ENCODE results near the gene MTRF1L.
A peak's percentile ranks its signal among the peaks of the same experiment; 100 is the strongest.

MTRF1L gene

DNA sequence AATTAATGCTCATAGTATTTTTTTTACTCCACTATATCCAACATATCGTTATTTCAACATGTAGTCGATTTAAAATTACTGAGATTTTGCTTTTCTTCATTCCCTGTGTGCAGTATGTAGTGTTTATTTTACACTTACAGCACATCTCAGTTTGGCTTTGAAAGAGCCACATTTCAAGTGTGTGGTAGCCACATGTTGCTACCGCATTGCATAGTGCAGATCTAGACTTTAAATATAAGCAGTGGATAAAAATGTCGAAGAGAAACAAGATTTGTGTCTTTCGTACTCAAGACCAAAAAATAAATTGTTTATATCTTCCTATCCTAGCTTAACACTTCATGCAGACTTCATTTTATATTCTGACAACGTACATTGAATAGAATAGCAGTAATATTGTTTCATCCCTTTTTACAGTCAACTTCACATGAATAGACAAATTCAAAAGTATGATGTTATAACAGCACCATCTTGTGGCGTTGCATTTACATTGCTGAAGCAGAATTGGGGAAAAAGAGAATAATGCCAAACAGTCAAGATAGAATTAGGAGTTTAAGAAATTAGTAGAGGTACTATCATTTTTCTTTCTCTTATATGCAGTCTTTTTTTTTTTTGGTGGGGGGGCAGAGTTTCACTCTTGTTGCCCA is 49.5 kb downstream of the MTRF1L start:
- no peak overlapping the region for H3K4me2 ChIP-seq (ENCODE audit: low read depth, low read length, poor library complexity, severe bottlenecking)

DNA sequence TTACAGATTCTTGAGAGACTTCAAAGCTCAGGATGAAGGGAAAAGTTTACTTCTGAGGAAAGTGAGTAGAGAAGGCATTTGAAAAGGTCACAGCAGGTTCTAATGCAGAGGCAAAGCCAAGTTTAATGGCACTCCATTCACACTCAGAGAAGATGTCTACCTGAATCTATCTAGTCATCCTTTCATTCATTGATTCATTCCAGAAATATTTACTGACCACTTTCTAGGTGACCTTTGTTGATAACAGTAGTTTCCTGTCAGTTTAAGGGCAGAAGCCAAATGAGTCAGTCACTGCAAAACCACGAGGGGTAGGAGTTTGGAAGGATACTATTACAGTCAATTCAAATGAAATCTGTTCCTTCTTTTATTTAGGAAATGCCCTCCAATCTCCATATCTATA is 50.5 kb downstream of the MTRF1L start:
- H3K9ac ChIP-seq (ENCODE audit: low read length), result no peak overlapping the region
- no peaks in the 10 kb centered on the region for H3K79me2 ChIP-seq (ENCODE audit: insufficient read depth, low read length)
- H3K36me3 ChIP-seq (ENCODE audit: low read length), result no peaks in the 10 kb centered on the region
- no peaks in the 10 kb centered on the region for H3F3A ChIP-seq (ENCODE audit: insufficient read depth)
- H3K9me2 ChIP-seq (replicated peaks; ENCODE audit: insufficient read depth, low read length), result no peaks in the 10 kb centered on the region
- no peak overlapping the region for H3K4me2 ChIP-seq (ENCODE audit: low read depth, low read length, poor library complexity, severe bottlenecking)
- no peak overlapping the region for H3K27ac ChIP-seq (ENCODE audit: low read depth, low read length)
- H3K9me3 ChIP-seq (ENCODE audit: insufficient read depth, low read length), result no peaks in the 10 kb centered on the region
- H3K4me3 ChIP-seq (ENCODE audit: insufficient read depth, low read length, poor library complexity, severe bottlenecking), result no peak overlapping the region
- H4K20me1 ChIP-seq (ENCODE audit: low read depth, low read length), result no peaks in the 10 kb centered on the region
- H3K27me3 ChIP-seq (ENCODE audit: low read length), result no peaks in the 10 kb centered on the region
- H2AFZ ChIP-seq (ENCODE audit: low read depth, low read length, severe bottlenecking), result no peak overlapping the region
- TF ChIP-seq EZH2phosphoT487 (conservative IDR thresholded peaks at IDR 0.05; ENCODE audit: low read length), result no peak
- TF ChIP-seq, protein P1, sequence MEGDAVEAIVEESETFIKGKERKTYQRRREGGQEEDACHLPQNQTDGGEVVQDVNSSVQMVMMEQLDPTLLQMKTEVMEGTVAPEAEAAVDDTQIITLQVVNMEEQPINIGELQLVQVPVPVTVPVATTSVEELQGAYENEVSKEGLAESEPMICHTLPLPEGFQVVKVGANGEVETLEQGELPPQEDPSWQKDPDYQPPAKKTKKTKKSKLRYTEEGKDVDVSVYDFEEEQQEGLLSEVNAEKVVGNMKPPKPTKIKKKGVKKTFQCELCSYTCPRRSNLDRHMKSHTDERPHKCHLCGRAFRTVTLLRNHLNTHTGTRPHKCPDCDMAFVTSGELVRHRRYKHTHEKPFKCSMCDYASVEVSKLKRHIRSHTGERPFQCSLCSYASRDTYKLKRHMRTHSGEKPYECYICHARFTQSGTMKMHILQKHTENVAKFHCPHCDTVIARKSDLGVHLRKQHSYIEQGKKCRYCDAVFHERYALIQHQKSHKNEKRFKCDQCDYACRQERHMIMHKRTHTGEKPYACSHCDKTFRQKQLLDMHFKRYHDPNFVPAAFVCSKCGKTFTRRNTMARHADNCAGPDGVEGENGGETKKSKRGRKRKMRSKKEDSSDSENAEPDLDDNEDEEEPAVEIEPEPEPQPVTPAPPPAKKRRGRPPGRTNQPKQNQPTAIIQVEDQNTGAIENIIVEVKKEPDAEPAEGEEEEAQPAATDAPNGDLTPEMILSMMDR (IDR thresholded peaks at IDR 0.05; ENCODE audit: insufficient read depth, low read length, poor library complexity, severe bottlenecking), result no peak

More for the DNA sequence above, 49.5 kb downstream of the MTRF1L start:
- Histone ChIP-seq H3K9me3 (ENCODE audit: insufficient read depth, low read length) (no peaks in the 10 kb centered on the region), H3K27ac (ENCODE audit: low read depth, low read length) (no peak overlapping the region), H4K20me1 (ENCODE audit: low read depth, low read length) (no peaks in the 10 kb centered on the region), H3K27me3 (ENCODE audit: low read length) (no peaks in the 10 kb centered on the region), H3K4me3 (ENCODE audit: insufficient read depth, low read length, poor library complexity, severe bottlenecking) (no peak overlapping the region), H3F3A (ENCODE audit: insufficient read depth) (no peaks in the 10 kb centered on the region), H3K9me2 (replicated peaks; ENCODE audit: insufficient read depth, low read length) (no peaks in the 10 kb centered on the region), H2AFZ (ENCODE audit: low read depth, low read length, severe bottlenecking) (no peak overlapping the region), H3K36me3 (ENCODE audit: low read length) (no peaks in the 10 kb centered on the region), H3K9ac (ENCODE audit: low read length) (no peak overlapping the region), H3K79me2 (ENCODE audit: insufficient read depth, low read length) (no peaks in the 10 kb centered on the region)
- TF ChIP-seq, protein P1 (IDR thresholded peaks at IDR 0.05; ENCODE audit: insufficient read depth, low read length, poor library complexity, severe bottlenecking), result peak; percentile 52
- no peak for TF ChIP-seq EZH2phosphoT487 (conservative IDR thresholded peaks at IDR 0.05; ENCODE audit: low read length)

DNA sequence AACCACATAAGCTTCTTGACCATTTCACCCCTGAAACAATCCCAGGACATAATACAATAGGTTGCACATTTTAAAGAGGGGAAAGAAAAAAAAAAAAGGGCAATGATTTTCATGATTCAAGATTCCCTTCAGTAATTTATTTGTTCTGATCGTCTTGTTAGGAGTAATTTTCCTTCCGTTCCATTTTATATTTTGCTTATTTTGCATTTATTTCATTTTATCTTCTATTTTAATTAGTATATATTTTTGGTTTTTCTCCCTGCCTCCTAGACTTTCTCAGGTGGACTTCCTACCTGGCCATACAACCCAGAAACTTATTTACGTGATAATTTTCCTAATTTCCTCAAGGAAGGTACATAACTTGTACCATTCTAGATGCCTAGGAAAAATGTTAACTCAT is 52.3 kb downstream of the MTRF1L start:
- Histone ChIP-seq H3K4me2 (ENCODE audit: low read depth, low read length, poor library complexity, severe bottlenecking) (no peak overlapping the region), H2AFZ (ENCODE audit: low read depth, low read length, severe bottlenecking) (no peak overlapping the region), H3K9ac (ENCODE audit: low read length) (no peak overlapping the region), H3K9me2 (replicated peaks; ENCODE audit: insufficient read depth, low read length) (no peaks in the 10 kb centered on the region), H3K79me2 (ENCODE audit: insufficient read depth, low read length) (no peaks in the 10 kb centered on the region), H3K9me3 (ENCODE audit: insufficient read depth, low read length) (no peaks in the 10 kb centered on the region), H3K4me3 (ENCODE audit: insufficient read depth, low read length, poor library complexity, severe bottlenecking) (no peak overlapping the region), H3K27me3 (ENCODE audit: low read length) (no peaks in the 10 kb centered on the region), H3K27ac (ENCODE audit: low read depth, low read length) (no peak overlapping the region), H3F3A (ENCODE audit: insufficient read depth) (no peaks in the 10 kb centered on the region), H3K36me3 (ENCODE audit: low read length) (no peaks in the 10 kb centered on the region), H4K20me1 (ENCODE audit: low read depth, low read length) (no peaks in the 10 kb centered on the region)
- TF ChIP-seq EZH2phosphoT487 (conservative IDR thresholded peaks at IDR 0.05; ENCODE audit: low read length), result no peak
- TF ChIP-seq, protein P1 (IDR thresholded peaks at IDR 0.05; ENCODE audit: insufficient read depth, low read length, poor library complexity, severe bottlenecking), result no peak

Data from SU-DHL-6 (cell line).